ENCODE results near the gene PSMA1.

GRCh38 chr11:14529951-14530350 lies 9.8 kb upstream of the PSMA1 start:
- TF ChIP-seq CTCF (IDR thresholded peaks at IDR 0.05), result no peak
- TF ChIP-seq POLR2A (IDR thresholded peaks at IDR 0.05), result no peak

All from testis (tissue), 2 donors.